C4-2B (cell line): Measurements from ENCODE around the gene LGALS7B.
"Not testable (repeated sequence)": the region's sequence is repeated elsewhere in the genome, so short reads cannot be mapped to it uniquely, and the experiment has no call there.

Experiments
- H3K27ac ChIP-seq: fragments of 450-650 bp; 2 replicates; pipeline ENCODE4 v1.5.1; 2017
- CTCF ChIP-seq: fragments of 450-650 bp; conservative IDR thresholded peaks from 2 replicates; pipeline ENCODE4 v1.5.1; 2017; ENCODE audit warnings: mild to moderate bottlenecking
- ZFX ChIP-seq: fragments of 450-650 bp; IDR thresholded peaks from 2 replicates; pipeline ENCODE4 v1.6.1; 2017

Gene LGALS7B

GRCh38 chr19:38763795-38764220, 25.2 kb upstream of the LGALS7B start:
- H3K27ac ChIP-seq, result no peak overlapping the region
- TF ChIP-seq ZFX (no peak), CTCF (no peak)

- no peak overlapping the region for H3K27ac ChIP-seq
- TF ChIP-seq CTCF, result no peak
- TF ChIP-seq ZFX, result no peak
Observed at GRCh38 chr19:38765214-38765613, 23.8 kb upstream of the LGALS7B start.

GRCh38 chr19:38766276-38767047, 22.5 kb upstream of the LGALS7B start:
- H3K27ac ChIP-seq, result no peak overlapping the region
- TF ChIP-seq ZFX (no peak), CTCF (no peak)

GRCh38 chr19:38769635-38770211, 19.3 kb upstream of the LGALS7B start:
- no peak for TF ChIP-seq ZFX
- peak; percentile 78 for TF ChIP-seq CTCF
- no peak overlapping the region for H3K27ac ChIP-seq

GRCh38 chr19:38770228-38770948, 18.6 kb upstream of the LGALS7B start:
- not testable (repeated sequence) for H3K27ac ChIP-seq

GRCh38 chr19:38770949-38771275, 18.1 kb upstream of the LGALS7B start:
- H3K27ac ChIP-seq, result not testable (repeated sequence)

GRCh38 chr19:38771569-38771968, 17.4 kb upstream of the LGALS7B start:
- not testable (repeated sequence) for H3K27ac ChIP-seq

GRCh38 chr19:38773469-38774177, 15.4 kb upstream of the LGALS7B start, which contains the start of gene LGALS7:
LGALS7 (minus strand) TSS chr19:38773517; CDS start chr19:38773492, 25 bp downstream.
- TF ChIP-seq ZFX (no peak), CTCF (no peak)
- H3K27ac ChIP-seq, result no peak within 1 kb of the TSS
